OCI-M2 (cell line): ENCODE measurements around the gene TEKT2.

Source experiments
- DNase-seq: peaks from one replicate; lab custom pipeline; 2025; ENCODE audit not compliant: unreplicated experiment; lab: John Stamatoyannopoulos, UW

The TEKT2 gene

DNA sequence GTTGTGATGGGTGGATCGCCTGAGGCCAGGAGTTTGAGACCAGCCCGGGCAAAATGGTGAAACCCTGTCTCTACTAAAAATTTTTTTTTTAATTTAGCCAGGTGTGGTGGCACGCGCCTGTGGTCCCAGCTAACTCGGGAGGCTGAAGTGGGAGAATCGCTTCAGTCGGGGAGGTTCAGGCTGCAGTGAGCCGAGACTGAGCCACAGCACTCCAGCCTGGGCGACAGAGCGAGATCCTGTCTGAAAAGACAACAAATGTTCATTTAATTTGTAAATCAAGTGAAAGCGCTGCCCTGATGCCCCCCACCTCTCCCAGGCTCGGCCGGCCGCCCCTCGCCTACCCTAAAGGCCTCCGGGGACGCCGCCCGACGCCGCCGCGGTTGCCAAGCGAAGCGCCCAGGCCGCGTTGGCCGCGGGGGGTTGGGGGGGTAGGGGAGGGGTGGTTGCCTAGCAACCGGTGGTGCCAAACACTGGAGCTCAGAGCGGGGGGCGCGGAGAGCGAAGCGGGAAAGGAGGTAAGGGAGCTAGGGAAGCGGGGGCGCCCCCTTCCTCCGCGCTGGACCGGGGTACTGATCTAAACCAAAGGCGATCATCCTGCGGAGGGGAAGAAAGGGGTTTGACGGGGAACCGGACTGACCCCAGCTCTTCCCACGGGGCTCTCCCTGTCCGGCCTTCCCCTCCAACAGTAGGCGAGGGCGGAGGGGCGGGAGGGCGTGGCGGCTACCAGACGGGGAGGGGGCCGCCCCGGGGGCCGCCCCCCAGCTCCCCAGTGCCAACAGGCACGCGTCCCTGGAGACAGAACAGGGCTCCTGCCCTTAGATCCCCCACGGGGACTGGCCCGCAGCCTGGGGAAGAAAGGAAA, at the start of gene TEKT2:
TEKT2 (plus strand) TSS at position 460 of the 862 bp plus-strand sequence. CDS start 828 bp downstream, outside the sequence.
- DNase-seq = no peak

DNA sequence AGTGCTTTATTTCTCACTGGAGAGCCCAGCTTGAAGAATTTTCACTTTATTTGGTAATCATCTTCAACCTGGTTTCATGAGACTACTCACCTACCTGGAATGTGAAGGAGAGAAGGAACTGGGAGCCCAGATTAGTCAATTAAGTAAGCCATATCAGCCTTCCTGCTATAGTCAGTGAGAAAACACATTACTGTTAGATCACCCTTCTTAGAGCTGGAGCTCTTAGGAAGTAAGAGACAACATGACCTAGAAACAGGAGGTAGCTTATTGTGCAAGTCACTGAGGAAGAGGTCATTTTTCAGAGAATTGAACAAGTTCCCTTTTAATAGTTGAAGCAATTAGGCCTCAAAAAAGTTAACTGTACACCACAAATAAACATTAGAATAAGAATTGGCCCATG, 49.2 kb upstream of the TEKT2 start:
- DNase-seq = no peak

DNA sequence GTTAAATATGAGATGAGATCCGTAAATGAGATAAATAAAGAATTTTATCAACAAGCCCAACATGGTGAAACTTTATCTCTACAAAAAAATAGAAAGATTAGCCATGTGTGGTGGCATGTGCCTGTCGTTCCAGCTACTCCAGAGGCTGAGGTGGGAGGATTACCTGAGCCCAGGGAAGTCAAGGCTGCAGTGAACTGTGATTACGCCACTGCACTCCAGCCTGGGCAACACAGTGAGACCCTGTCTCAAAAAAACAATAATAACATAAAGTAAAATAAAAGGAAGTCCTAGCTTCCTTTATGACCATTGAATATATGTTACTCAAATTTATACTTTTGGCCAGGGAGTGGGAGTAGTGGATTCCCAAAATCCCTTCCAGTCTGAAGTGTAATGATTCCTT, 48.7 kb upstream of the TEKT2 start:
- no peak for DNase-seq

DNA sequence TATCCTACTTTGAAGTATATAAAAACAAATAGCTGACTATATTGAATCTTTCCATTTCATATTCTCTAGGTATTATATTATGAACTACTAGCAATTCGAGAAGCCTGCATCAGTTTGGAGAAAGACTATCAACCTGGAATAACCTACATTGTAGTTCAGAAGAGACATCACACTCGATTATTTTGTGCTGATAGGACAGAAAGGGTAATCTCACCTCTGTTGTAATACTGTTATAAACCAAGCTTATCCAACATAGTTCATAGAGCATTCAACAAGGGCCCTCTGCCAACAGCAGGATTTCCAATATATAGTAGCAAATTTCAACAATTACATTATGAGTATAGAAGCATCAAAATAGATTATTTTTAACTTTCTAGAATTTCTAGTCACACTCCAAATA, 43.7 kb upstream of the TEKT2 start:
- DNase-seq = no peak

DNA sequence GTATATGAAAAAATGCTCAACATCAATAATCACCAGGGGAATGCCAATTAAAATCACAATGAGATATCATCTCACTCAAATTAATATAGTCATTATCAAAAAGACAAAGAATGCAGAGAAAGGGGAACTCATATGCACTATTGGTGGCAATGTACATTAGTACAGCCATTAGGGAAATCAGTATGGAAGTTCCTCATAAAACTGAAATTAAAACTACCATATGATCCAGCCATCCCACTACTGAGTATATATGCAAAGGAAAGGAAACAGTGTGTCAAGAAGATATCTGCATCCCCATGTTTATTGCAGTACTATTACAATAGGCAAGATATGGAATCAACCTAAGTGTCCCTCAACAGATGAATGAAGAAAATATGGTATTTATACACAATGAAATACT, 32.1 kb upstream of the TEKT2 start:
- DNase-seq = no peak

GRCh38 chr1:36053978-36054377, 29.9 kb upstream of the TEKT2 start:
- no peak for DNase-seq

DNA sequence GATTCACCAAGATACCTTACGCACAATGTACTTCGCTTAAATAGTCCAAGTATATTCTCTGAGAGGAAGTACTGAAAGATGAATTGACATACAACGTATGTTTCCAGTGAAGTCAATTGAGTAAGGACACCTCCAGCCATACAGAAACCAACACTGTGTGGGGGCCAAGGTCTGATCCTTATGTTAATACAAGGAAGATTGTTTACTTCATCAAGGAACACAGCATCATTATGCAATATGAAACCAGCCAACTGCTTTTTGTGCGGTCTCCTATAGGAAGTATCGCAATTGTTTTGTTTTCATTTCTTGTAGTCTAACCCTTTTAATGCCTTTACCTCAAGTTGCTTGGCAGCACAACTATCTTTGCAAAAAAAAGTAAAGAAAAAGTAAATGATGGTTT, 28.2 kb upstream of the TEKT2 start:
- DNase-seq = no peak

DNA sequence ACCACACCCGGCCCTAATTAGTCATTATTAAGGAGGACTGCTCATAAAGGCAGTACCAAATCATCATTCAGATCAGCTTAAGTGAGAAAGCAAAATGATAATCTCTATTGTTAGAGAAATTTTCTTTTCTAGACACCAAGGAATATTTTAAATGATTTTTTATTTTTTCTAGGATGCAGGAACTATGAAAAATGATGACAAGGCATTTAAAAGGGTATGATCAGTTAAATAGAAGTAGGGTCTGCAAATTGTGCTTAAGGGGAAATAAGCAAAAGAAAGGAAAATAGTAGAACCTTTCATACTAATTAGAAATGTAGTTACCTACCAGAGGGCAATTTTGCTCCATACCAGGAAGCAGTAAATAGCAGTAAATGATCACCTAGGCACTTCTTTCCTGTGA, 21.6 kb upstream of the TEKT2 start:
- no peak for DNase-seq

GRCh38 chr1:36067871-36068270, 16.0 kb upstream of the TEKT2 start:
- no peak for DNase-seq

DNA sequence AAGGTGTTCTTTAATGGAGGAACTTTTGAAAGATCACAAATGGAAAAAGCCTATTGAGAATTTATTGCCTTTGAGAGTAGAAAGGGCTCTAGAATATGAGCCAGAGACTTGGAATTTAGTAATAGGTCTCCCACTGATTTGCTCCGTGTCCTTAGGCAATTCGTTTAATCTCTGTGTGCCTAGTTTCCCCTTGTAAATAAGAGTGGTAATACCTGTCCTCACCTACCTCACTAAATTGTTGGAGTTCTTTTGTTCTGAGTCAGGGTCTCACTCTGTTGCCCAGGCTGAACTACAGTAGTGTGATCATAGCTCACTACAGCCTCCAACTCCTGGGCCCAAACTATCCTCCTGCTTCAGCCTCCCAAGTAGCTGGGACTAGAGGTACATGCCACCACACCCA, 15.0 kb upstream of the TEKT2 start:
- DNase-seq = no peak

GRCh38 chr1:36070349-36070748, 13.5 kb upstream of the TEKT2 start:
- DNase-seq = no peak

- no peak for DNase-seq
These were observed 6.8 kb upstream of the TEKT2 start for GRCh38 chr1:36076979-36077573.

DNA sequence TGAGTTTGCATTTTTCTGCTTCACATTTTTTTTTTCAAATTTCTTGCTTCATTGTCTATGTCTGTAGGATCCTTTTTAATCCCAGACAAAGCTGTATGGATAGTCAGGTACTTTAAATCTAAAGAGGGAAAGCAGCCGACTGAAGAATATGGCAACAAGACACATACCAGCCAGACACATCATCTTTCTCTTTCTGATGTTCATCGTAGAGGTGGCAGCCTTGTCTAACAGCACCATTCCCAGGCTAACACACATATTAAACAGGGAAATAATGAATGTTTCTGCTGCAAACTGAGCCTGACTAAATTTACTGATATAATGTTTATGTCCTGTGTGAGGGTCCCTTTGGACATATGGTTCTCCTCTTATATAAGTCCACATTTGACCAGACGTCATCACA, 3.7 kb upstream of the TEKT2 start:
- DNase-seq = no peak

DNA sequence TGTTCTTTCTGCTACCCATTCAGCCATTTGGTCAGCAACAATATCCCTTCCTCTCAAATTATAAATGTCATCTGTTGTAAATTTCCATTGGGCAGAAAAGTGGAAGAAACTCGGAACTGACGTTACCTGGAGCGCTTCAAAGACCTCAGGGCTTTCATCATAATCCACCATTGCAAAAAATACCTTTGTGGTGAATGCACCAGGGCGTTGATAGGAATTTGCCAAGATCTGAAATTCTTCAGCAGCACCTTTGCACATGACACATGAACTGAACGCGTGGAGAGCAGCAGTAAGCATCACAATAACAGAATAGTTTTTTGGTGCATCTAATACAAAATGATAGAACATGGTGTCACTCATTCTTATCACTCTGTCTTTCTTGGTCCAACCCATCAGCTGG, 3.1 kb upstream of the TEKT2 start:
- DNase-seq = no peak

DNA sequence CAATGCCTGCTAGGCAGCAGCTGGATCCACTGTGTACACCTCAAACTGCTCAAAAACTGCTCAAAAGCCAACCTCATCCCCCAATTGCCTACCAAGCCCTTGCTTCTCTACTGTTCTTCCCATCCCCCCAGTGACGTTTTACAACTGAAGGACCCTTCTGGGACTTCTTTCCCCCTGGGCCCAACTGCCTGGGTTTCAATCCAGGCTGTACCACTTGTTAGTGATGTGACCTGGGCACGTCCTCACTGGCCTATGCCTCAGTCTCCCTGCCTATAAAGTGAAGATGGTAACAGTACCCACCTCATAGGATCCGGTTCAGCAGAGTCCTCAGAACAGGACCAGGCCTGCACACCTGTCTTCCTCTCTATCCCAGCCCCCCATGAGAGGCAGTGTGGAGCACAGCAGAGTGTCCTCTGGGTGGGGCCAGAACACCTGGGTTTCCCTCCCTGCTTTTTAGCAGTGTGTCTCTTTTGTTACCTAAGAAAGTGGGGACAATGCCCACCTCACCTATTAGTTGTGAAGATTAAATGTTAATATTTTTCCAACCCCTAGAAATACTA, 1.9 kb upstream of the TEKT2 start:
- no peak for DNase-seq

GRCh38 chr1:36083219-36083618, 675 bp upstream of the TEKT2 start:
- DNase-seq = no peak

DNA sequence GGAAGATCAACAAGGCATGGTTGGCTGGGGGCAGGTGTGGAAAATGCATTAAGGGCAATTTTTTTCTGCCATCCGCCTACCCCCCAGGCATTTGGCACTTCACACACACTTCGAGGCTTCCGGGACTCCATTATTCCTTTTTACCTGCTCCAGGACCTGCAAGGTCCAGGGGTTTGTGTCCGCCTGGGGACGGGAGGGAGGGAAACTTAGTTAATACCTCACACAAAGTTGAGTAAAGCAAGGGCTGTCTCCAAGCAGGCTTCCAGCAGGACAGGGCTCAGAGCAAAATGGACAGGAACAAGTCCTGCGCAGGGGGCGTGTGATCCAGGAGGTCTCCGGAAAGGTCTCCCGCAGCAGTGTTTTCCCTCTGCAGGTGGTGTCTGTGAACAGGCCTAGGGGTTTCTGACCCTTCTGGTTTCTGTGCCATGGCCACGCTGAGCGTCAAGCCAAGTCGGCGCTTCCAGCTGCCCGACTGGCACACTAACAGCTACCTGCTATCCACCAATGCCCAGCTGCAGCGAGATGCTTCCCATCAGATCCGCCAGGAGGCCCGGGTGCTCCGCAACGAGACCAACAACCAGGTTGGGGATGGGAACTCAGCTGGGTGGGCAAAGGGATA, 712 bp downstream of the TEKT2 start:
- DNase-seq = no peak

- no peak for DNase-seq
These were observed 1.2 kb downstream of the TEKT2 start for GRCh38 chr1:36085126-36085525.

DNA sequence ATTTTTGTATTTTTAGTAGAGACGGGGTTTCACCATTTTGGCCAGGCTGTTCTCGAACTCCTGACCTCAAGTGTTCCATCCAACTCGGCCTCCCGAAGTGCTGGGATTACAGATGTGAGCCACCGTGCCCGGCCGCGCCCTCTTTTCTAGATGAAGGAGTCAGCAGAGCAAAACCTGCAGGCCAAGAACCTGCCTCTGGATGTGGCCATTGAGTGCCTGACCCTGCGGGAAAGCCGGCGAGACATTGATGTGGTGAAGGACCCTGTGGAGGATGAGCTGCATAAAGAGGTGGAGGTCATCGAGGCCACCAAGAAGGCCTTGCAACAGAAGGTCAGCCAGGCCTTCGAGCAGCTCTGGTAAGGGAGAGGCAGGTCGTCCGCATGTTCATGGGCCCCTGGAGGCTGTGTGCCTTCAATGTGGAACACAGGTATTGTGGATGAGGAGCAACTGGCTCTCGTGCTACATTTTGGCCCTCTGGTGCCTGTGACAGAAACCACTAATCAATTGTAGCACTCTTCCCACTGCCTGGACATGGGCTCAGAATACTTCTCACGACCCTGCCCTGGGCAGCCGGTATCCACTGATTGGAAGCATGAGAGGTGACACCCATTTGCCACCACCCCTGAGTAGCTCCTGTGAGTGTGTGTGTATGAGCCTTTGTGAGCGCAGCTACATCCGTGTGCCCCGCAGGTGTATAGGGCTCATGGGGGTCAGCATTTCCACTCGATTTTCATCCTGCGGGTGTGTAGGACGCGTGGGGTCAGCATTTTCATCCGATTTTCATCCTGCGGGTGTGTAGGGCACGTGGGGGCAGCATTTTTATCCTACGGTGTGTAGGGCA, 2.0 kb downstream of the TEKT2 start:
- no peak for DNase-seq

GRCh38 chr1:36086529-36087232, 2.8 kb downstream of the TEKT2 start:
- DNase-seq = no peak
